ENCODE measurements around the gene AMPH.
"Not testable (repeated sequence)": the region's sequence is repeated elsewhere in the genome, so short reads cannot be mapped to it uniquely, and the experiment has no call there.

The AMPH gene

GRCh38 chr7:38411404-38411803 is 219.8 kb downstream of the AMPH start:
- in situ Hi-C loops (cut with MboI; ENCODE audit: low sequenced_read_pairs): loop anchor here (25.0 kb wide), 1 partner anchor 251 kb away; no protein-coding TSS in a partner anchor

- in situ Hi-C loops (cut with MboI; ENCODE audit: low sequenced_read_pairs): loop anchor here (25.0 kb wide), 1 partner anchor 252 kb away; no protein-coding TSS in a partner anchor
Observed at GRCh38 chr7:38410056-38410455, 221.1 kb downstream of the AMPH start.

- in situ Hi-C loops (cut with MboI; ENCODE audit: low sequenced_read_pairs): loop anchor here (25.0 kb wide), 1 partner anchor 253 kb away; no protein-coding TSS in a partner anchor
Observed at GRCh38 chr7:38409531-38409930, 221.6 kb downstream of the AMPH start.

GRCh38 chr7:38398725-38399321 is 232.3 kb downstream of the AMPH start:
- in situ Hi-C loops (cut with MboI; ENCODE audit: low sequenced_read_pairs): no loop called here

- in situ Hi-C loops (cut with MboI; ENCODE audit: low sequenced_read_pairs): no loop called here
Observed at GRCh38 chr7:38396852-38397251, 234.3 kb downstream of the AMPH start.

- in situ Hi-C loops (cut with MboI; ENCODE audit: low sequenced_read_pairs): not testable (repeated sequence)
Observed at GRCh38 chr7:38395921-38396552, 235.1 kb downstream of the AMPH start.

DNA sequence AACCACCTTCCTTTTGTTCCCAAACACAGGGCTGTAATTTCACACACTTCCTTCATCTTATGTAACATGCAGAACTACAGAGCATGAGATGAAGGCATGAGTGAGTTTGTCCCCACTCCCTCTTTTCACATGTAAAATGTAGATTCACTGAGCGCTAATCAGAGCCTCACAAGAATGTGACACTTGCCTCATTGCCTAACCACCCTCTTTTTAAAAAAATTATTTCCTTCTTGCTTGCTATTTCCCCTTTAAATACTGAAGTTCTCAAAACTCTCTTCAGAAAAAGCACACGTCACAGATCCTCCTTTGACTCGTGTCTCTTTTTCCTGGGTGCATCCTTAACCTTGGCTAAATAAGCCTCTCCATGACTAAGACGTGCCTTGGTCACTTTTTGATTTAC is 236.5 kb downstream of the AMPH start:
- in situ Hi-C loops (cut with MboI; ENCODE audit: low sequenced_read_pairs): no loop called here

GRCh38 chr7:38393874-38394273 is 237.3 kb downstream of the AMPH start:
- in situ Hi-C loops (cut with MboI; ENCODE audit: low sequenced_read_pairs): no loop called here

DNA sequence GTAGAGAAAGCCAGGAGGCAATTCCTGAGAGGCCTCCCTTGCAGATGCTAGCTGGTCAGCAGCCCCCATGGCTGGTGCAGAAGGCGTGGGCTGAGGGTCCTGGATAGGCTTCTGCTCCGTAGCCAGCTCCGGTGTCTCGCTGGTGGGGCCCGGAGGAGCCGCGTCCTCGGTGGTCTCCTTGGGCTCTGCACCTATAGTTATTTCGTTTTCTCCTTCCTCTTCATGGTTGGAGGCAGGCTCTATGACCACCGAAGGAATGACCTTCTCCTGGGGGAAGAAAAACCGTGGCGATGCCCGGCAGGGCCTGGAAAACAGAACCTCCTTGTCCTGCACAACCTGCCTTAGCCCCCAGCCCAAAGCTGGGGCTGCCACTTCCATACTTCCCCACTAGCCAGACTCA is 239.4 kb downstream of the AMPH start:
- in situ Hi-C loops (cut with MboI; ENCODE audit: low sequenced_read_pairs): no loop called here

- in situ Hi-C loops (cut with MboI; ENCODE audit: low sequenced_read_pairs): no loop called here
Observed at GRCh38 chr7:38385682-38386081, 245.5 kb downstream of the AMPH start.

DNA sequence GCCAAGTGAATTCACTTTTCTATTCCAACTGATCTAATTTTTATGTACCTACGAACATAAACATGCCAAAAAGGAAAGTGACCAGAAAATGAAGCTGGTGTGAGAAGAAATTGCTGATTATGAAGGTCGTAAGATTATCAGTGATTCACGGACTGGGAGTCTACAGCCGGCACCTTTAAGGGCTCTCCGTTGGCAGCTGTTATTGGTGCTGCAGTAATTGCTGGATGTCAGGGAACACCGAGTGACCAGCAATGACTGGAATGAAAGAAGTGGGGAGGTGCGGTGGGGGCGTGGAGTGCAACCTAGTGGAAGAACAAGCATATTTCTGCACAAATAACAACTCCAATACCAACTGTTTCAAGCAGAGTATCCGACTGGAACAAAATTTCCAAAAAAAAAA is 247.9 kb downstream of the AMPH start:
- in situ Hi-C loops (cut with MboI; ENCODE audit: low sequenced_read_pairs): no loop called here

- in situ Hi-C loops (cut with MboI; ENCODE audit: low sequenced_read_pairs): no loop called here
Observed at GRCh38 chr7:38382684-38383083, 248.5 kb downstream of the AMPH start.

- in situ Hi-C loops (cut with MboI; ENCODE audit: low sequenced_read_pairs): no loop called here
Observed at GRCh38 chr7:38375453-38375852, 255.7 kb downstream of the AMPH start.

- in situ Hi-C loops (cut with MboI; ENCODE audit: low sequenced_read_pairs): no loop called here
Observed at GRCh38 chr7:38374507-38374906, 256.7 kb downstream of the AMPH start.

- in situ Hi-C loops (cut with MboI; ENCODE audit: low sequenced_read_pairs): no loop called here
Observed at GRCh38 chr7:38373155-38373554, 258.0 kb downstream of the AMPH start.

- in situ Hi-C loops (cut with MboI; ENCODE audit: low sequenced_read_pairs): no loop called here
Observed at GRCh38 chr7:38372290-38372689, 258.9 kb downstream of the AMPH start.

DNA sequence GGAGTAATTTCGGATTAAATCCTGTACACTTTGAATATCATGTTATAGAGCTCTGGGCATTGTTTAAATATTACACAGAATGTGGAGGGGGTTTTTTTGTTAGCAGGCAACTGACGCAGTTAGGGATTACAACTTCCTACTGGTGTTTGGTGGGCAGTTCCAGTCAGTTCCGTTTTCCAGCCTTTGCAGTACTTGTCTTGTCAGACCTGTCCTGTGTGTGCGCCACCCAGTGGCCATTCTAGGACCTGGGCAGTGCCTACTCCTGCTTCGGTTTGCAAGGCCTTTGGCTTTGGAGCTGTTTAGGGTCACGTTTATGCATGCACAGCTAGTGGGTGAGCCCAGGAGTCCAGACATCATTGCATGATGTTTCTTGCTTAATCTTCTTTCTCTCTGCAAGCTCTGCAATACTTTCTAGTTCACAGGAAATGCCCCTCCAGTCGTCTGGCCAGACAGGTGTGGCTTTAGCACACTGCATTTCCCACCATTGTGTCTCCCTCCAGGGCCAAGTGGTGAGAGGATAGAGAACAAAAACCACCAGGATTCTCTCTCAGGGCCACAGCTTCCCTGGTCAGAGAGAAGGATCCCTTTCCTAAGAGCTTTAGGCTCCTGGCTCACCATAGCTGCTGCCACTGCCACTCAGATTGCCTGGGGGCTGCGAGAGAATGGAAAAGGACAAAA is 261.2 kb downstream of the AMPH start:
- in situ Hi-C loops (cut with MboI; ENCODE audit: low sequenced_read_pairs): no loop called here

GRCh38 chr7:38368191-38368605 is 263.0 kb downstream of the AMPH start:
- in situ Hi-C loops (cut with MboI; ENCODE audit: low sequenced_read_pairs): no loop called here

DNA sequence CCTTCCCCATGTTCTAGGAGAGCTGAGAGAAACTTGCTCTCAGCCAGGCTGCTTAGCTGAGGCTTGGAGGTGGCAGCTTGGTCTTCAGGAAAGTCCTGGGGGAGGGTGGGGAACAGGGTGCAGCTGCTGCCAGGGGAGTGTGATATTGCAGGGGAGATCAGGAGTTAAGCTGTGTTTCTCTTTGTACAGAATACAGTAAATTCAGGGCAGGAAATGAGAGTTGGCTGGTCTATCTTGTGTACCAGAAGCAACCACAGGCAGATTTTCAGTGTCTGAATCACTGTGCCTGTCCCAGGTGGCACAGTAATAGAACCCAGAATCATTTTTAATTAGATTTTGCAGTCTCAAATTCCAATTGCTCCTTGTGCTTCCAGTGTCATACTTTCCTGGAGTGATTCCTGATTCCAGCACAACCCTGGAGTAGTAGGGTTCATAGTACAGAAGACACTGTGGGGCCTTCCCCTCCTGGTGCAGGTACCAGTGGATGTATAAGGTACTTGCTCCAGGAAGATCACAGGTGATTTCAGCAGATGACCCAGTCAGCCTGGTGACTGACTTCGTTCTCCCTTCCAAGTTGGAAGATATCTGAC is 263.8 kb downstream of the AMPH start:
- in situ Hi-C loops (cut with MboI; ENCODE audit: low sequenced_read_pairs): no loop called here

DNA sequence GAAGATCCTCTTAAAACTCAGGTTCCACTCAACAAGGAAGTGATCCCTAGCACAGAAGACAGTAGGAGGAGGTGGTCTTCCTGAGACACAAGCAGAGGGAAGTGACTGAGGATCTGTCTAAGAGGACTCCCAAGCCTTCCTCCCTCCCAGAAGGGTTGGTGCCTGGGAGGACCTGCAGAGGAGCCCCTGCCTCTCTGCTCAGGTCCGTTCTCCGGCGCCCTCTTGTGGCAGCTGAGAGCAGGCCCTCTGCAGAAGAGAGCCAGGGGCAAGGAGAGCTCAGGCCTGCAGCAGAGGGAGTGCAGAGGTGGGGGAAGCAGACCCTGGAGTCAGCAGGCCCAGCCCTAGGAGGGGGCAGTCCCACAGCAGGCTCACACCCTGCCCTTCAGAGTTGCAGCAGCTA is 267.8 kb downstream of the AMPH start:
- in situ Hi-C loops (cut with MboI; ENCODE audit: low sequenced_read_pairs): not testable (repeated sequence)

DNA sequence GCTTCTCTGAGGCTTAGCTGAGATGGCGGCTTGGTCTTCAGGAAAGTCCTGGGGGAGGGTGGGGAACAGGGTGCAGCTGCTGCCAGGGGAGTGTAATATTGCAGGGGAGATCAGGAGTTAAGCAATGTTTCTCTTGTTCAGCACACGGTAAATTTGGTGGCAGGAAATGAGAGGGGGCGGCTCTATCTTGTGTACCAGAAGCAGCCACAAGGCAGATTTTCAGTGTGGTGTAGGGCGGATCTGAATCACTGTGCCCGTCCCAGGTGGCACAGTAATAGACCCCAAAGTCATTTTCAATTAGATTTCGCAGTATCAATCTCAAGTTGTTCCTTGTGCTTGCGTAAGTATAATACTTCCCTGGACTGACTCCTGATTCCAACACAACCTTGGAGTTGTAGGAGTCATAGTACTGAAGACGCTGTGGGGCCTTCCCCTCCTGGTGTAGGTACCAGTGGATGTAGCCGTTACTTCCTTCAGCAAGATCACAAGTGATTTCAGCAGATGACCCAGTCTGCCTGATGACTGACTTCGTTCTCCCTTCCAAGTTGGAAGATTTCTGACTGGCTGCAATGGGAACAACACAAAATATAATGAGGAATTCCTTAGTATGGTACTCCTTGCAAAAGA is 268.4 kb downstream of the AMPH start:
- in situ Hi-C loops (cut with MboI; ENCODE audit: low sequenced_read_pairs): not testable (repeated sequence)
